IPS-NIHi7 (cell line): ENCODE results near the gene CRKL.

Experiments used
- DNase-seq: peaks from one replicate; pipeline ENCODE4 v3.0.0; 2012; ENCODE audit warnings: mixed read lengths; ENCODE audit errors: extremely low spot score

CRKL gene

GRCh38 chr22:20951932-20952380, 34.7 kb downstream of the CRKL start:
- no peak for DNase-seq

- no peak for DNase-seq
Measured at GRCh38 chr22:20952544-20953341, 35.5 kb downstream of the CRKL start.

- no peak for DNase-seq
Measured at GRCh38 chr22:20953342-20953608, 36.1 kb downstream of the CRKL start.

GRCh38 chr22:20953668-20954500, 36.7 kb downstream of the CRKL start:
- DNase-seq: no peak

- no peak for DNase-seq
Measured at GRCh38 chr22:20955548-20955947, 38.3 kb downstream of the CRKL start.

- peak; percentile 74 for DNase-seq
Measured at GRCh38 chr22:20956258-20957101, 39.3 kb downstream of the CRKL start.

GRCh38 chr22:20957102-20957682, 40.0 kb downstream of the CRKL start:
- no peak for DNase-seq

- DNase-seq: peak; percentile 63
Measured at GRCh38 chr22:20957683-20958431, 40.6 kb downstream of the CRKL start.

GRCh38 chr22:20959578-20960461, 42.6 kb downstream of the CRKL start:
- DNase-seq: no peak

GRCh38 chr22:20960609-20961008, 43.4 kb downstream of the CRKL start:
- DNase-seq: no peak

- no peak for DNase-seq
Measured at GRCh38 chr22:20962491-20962945, 45.3 kb downstream of the CRKL start.

- no peak for DNase-seq
Measured at GRCh38 chr22:20963201-20964052, 46.2 kb downstream of the CRKL start.

- DNase-seq: no peak
Measured at GRCh38 chr22:20964090-20964798, 47.0 kb downstream of the CRKL start.

- no peak for DNase-seq
Measured at GRCh38 chr22:20964799-20965103, 47.5 kb downstream of the CRKL start.

GRCh38 chr22:20965104-20965887, 48.1 kb downstream of the CRKL start:
- DNase-seq: no peak

GRCh38 chr22:20965888-20966855, 49.0 kb downstream of the CRKL start:
- no peak for DNase-seq
